Suppressor macrophage treated with lipopolysaccharide for 4 hours (primary cell): Measurements from ENCODE around the gene CRPPA.

Experiments
- DNase-seq: peaks from one replicate; pipeline ENCODE4 v3.0.0-alpha.2; 2020

CRPPA gene

GRCh38 chr7:16422917-16423316, 1.6 kb upstream of the CRPPA start:
- no peak for DNase-seq

- DNase-seq: no peak
Measured at GRCh38 chr7:16422103-16422435, 731 bp upstream of the CRPPA start.

GRCh38 chr7:16420649-16421332, 547 bp downstream of the CRPPA start:
- DNase-seq: peak; percentile 88

- DNase-seq: no peak
Measured at GRCh38 chr7:16420329-16420648, 1.0 kb downstream of the CRPPA start.

GRCh38 chr7:16419859-16420258, 1.5 kb downstream of the CRPPA start:
- DNase-seq: no peak

GRCh38 chr7:16419126-16419525, 2.2 kb downstream of the CRPPA start:
- no peak for DNase-seq

- DNase-seq: peak; percentile 47
Measured at GRCh38 chr7:16417906-16418305, 3.4 kb downstream of the CRPPA start.

- no peak for DNase-seq
Measured at GRCh38 chr7:16416289-16417282, 4.8 kb downstream of the CRPPA start.

GRCh38 chr7:16412274-16413254, 8.8 kb downstream of the CRPPA start:
- DNase-seq: no peak

GRCh38 chr7:16411391-16411790, 9.9 kb downstream of the CRPPA start:
- DNase-seq: no peak

- DNase-seq: no peak
Measured at GRCh38 chr7:16409777-16410176, 11.6 kb downstream of the CRPPA start.

GRCh38 chr7:16404636-16405035, 16.7 kb downstream of the CRPPA start:
- peak; percentile 56 for DNase-seq

GRCh38 chr7:16403475-16403874, 17.9 kb downstream of the CRPPA start:
- no peak for DNase-seq

GRCh38 chr7:16402940-16403339, 18.4 kb downstream of the CRPPA start:
- no peak for DNase-seq

- no peak for DNase-seq
Measured at GRCh38 chr7:16402091-16402490, 19.2 kb downstream of the CRPPA start.

- DNase-seq: no peak
Measured at GRCh38 chr7:16400893-16401275, 20.5 kb downstream of the CRPPA start.

GRCh38 chr7:16399916-16400892, 21.1 kb downstream of the CRPPA start:
- DNase-seq: no peak

- DNase-seq: no peak
Measured at GRCh38 chr7:16399265-16399831, 22.0 kb downstream of the CRPPA start.

GRCh38 chr7:16398146-16399017, 23.0 kb downstream of the CRPPA start:
- no peak for DNase-seq

- no peak for DNase-seq
Measured at GRCh38 chr7:16397501-16398145, 23.7 kb downstream of the CRPPA start.
